IPS DF 6.9 (cell line): Measurements from ENCODE around the gene PTGDS.

Experiments
- DNase-seq: peaks from one replicate; pipeline ENCODE4 v3.0.0-alpha.2; 2013; ENCODE audit warnings: low read depth, low spot score
- H3K27ac ChIP-seq: one replicate; pipeline ENCODE4 v1.5.1; 2013; ENCODE audit warnings: low read length, control low read depth
- H3K27me3 ChIP-seq: 2 replicates; pipeline ENCODE4 v1.6.1; 2013; ENCODE audit warnings: mild to moderate bottlenecking, low read length; ENCODE audit not compliant: control insufficient read depth, insufficient read depth
- H3K36me3 ChIP-seq: 2 replicates; pipeline ENCODE4 v1.6.1; 2013; ENCODE audit warnings: low read length; ENCODE audit not compliant: control insufficient read depth, insufficient read depth
- H3K4me1 ChIP-seq: 2 replicates; pipeline ENCODE4 v1.6.1; 2013; ENCODE audit warnings: low read length; ENCODE audit not compliant: control insufficient read depth, insufficient read depth
- H3K4me3 ChIP-seq: 2 replicates; pipeline ENCODE4 v1.5.1; 2013; ENCODE audit warnings: mild to moderate bottlenecking, low read length
- H3K9me3 ChIP-seq: 2 replicates; pipeline ENCODE4 v1.6.1; 2013; ENCODE audit warnings: low read length, inconsistent platforms; ENCODE audit not compliant: control insufficient read depth, insufficient read depth
- WGBS: extraction: QIAGEN DNeasy Blood & Tissue Kit; methylation state at CpG from one replicate; pipeline ENCODE4 v1.1.7; 2013; ENCODE audit warnings: mixed read lengths, missing lambda C conversion rate; ENCODE audit not compliant: insufficient read length, insufficient coverage; 5-methylcytosine and 5-hydroxymethylcytosine counted together

The PTGDS gene

GRCh38 chr9:136946228-136947027 is 30.9 kb upstream of the PTGDS start:
- no peak overlapping the region for H3K4me3 ChIP-seq
- WGBS: no CpG with 5 or more reads among the region's 27 CpGs

GRCh38 chr9:136947028-136947891 is 30.0 kb upstream of the PTGDS start:
- Histone ChIP-seq H3K4me3 (no peak overlapping the region), H3K36me3 (peaks cover 3% of the 10 kb centered on the region; the same call in 1 of the 2 replicates), H3K27me3 (no peaks in the 10 kb centered on the region), H3K4me1 (peaks cover 5% of the 10 kb centered on the region; the same call in 1 of the 2 replicates), H3K27ac (no peak overlapping the region), H3K9me3 (no peaks in the 10 kb centered on the region)
- no peak for DNase-seq
- WGBS: no CpG with 5 or more reads among the region's 26 CpGs

More at GRCh38 chr9:136946228-136947027, 30.9 kb upstream of the PTGDS start:
- no peaks in the 10 kb centered on the region for H3K27me3 ChIP-seq
- H3K27ac ChIP-seq: no peak overlapping the region
- H3K4me1 ChIP-seq: peaks cover 5% of the 10 kb centered on the region; the same call in 1 of the 2 replicates
- no peaks in the 10 kb centered on the region for H3K9me3 ChIP-seq
- DNase-seq: no peak
- peaks cover 10% of the 10 kb centered on the region for H3K36me3 ChIP-seq

- H3K27me3 ChIP-seq: no peaks in the 10 kb centered on the region
- no peak overlapping the region for H3K27ac ChIP-seq
- DNase-seq: peak; percentile 35
- H3K4me3 ChIP-seq: no peak overlapping the region
- H3K9me3 ChIP-seq: no peaks in the 10 kb centered on the region
- H3K4me1 ChIP-seq: peaks cover 5% of the 10 kb centered on the region; the same call in 1 of the 2 replicates
- H3K36me3 ChIP-seq: no peaks in the 10 kb centered on the region
- no CpG with 5 or more reads among the region's 15 CpGs for WGBS
Measured at GRCh38 chr9:136947955-136948510, 29.3 kb upstream of the PTGDS start.

- Histone ChIP-seq H3K27me3 (no peaks in the 10 kb centered on the region), H3K27ac (no peak overlapping the region), H3K9me3 (no peaks in the 10 kb centered on the region), H3K4me1 (peaks cover 3% of the 10 kb centered on the region; the same call in 1 of the 2 replicates), H3K36me3 (no peaks in the 10 kb centered on the region), H3K4me3 (peak overlapping the region; percentile 59; the same call in 1 of the 2 replicates)
- DNase-seq: no peak
- no CpG with 5 or more reads among the region's 22 CpGs for WGBS
Measured at GRCh38 chr9:136949239-136949816, 28.0 kb upstream of the PTGDS start.

- peak overlapping the region; percentile 59 for H3K4me3 ChIP-seq
- H3K36me3 ChIP-seq: no peaks in the 10 kb centered on the region; the same call in 1 of the 2 replicates
- no CpG with 5 or more reads among the region's 63 CpGs for WGBS
- H3K27me3 ChIP-seq: no peaks in the 10 kb centered on the region
- peak; percentile 85 for DNase-seq
- H3K9me3 ChIP-seq: no peaks in the 10 kb centered on the region
- no peak overlapping the region for H3K27ac ChIP-seq
- peaks cover under 1% of the 10 kb centered on the region; the same call in 1 of the 2 replicates for H3K4me1 ChIP-seq
Measured at GRCh38 chr9:136949817-136950655, 27.3 kb upstream of the PTGDS start.

DNA sequence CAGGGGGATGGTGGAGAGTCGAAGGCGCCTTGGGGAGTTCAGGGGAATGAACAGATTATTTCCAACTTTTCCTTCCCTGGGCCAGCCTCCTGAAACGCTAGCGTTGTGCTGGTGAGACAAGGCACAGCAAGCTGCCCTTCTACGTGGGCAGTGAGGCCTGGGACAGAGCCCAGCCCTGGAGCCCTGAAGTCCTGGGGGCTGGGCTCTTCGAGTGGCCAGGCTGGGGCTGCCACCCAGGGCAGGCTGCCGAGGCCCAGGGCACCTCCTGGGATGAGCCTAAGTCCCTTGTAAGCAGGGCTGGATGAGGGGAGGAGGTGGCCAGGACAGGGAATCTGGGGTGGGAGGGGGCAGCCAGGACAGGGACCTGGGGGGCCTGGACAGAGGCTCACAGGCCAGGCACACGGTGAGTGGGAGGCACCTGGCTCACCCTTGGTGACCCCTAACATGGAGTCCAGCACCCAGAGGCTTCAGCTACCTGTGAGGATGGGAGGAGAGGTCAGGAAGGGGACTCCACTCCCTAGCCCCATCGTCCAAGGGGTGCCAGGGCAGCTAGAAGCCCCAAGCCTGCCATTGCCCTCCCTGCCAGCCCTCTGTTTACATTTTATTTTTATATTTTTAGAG is 26.5 kb upstream of the PTGDS start:
- no peak overlapping the region for H3K4me3 ChIP-seq
- H3K9me3 ChIP-seq: no peaks in the 10 kb centered on the region
- H3K27me3 ChIP-seq: no peaks in the 10 kb centered on the region
- H3K27ac ChIP-seq: no peak overlapping the region
- H3K36me3 ChIP-seq: no peaks in the 10 kb centered on the region; the same call in 1 of the 2 replicates
- no peak for DNase-seq
- H3K4me1 ChIP-seq: no peaks in the 10 kb centered on the region; the same call in 1 of the 2 replicates
- WGBS: no CpG with 5 or more reads among the region's 9 CpGs

DNA sequence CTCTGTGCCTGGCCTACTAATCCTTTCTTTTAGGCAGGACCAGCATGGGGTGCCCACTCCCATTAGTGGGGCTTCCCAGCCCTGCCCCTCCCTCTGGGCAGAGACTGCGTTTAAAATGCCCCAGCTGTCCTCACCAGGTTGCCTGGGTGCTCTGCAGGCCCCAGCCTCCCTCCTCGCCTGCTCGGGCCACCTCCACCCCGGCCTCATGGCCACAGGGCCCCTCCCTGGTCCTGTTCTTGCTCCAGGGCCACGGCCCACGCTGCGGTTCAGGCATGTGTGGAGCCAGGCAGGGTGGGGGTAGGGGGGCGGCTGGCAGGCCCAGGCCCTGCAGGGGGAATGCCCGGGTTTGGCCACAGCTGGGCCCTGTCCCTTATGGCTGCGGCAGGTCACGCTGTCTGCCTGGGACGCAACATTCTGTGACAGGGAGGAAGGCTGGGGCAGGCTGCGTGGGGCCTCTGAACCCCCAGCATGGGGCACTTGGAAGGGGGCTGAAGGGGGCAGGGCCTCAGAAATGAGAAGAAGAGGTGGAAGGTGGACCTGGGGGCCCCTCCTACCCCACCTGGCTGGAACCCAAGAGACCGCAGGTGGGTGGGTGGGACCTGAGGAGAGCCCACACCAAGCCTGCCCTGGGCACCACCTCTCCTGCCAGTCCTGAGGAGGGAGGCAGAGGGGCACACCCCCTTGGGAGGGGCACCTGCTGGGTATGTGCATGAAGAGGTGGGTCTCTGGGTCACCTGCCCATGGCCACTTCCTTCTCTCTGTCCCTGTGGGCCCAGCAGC is 25.6 kb upstream of the PTGDS start, which contains the start of gene LCN12:
TSS of gene LCN12 (plus strand) at position 733 of the 780 bp plus-strand sequence. CDS start 55 bp downstream, outside the sequence.
- Histone ChIP-seq H3K27me3 (no peaks in the 10 kb centered on the region), H3K4me1 (no peaks in the 10 kb centered on the region; the same call in 1 of the 2 replicates), H3K9me3 (no peaks in the 10 kb centered on the region), H3K4me3 (no peak within 1 kb of the TSS), H3K27ac (no peak within 1 kb of the TSS), H3K36me3 (no peaks in the 10 kb centered on the region; the same call in 1 of the 2 replicates)
- DNase-seq: no peak
- no CpG with 5 or more reads among the region's 14 CpGs for WGBS

DNA sequence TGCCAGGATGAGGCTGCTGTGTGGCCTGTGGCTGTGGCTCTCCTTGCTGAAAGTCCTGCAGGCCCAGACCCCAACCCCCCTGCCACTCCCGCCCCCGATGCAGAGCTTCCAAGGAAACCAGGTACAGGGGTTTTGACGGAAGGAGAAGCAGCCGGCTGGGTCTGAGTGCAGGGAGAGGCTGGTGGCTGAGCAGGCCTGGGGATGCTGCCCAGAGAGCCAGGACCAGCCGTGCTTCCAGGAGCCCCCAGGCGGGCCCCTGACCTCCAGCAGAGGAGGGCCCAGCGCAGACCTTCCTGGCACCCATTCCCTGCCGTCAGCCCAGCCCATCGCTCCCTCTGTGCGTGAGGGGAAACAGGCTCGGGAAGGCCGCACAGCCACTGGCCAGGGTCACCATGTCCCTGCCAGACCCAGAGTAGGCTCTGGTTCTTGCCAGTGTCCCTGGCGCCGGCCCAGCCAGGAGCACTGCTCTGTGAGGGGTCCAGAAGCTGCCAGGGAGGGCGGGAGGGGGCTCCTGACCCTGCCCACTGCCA is 24.9 kb upstream of the PTGDS start:
- no peaks in the 10 kb centered on the region; the same call in 1 of the 2 replicates for H3K36me3 ChIP-seq
- no peak for DNase-seq
- H3K27ac ChIP-seq: no peak overlapping the region
- no peaks in the 10 kb centered on the region; the same call in 1 of the 2 replicates for H3K4me1 ChIP-seq
- no peaks in the 10 kb centered on the region for H3K9me3 ChIP-seq
- H3K4me3 ChIP-seq: no peak overlapping the region
- no CpG with 5 or more reads among the region's 15 CpGs for WGBS
- H3K27me3 ChIP-seq: no peaks in the 10 kb centered on the region
